OCI-LY1 (cell line): ENCODE measurements around the gene HMCES.
A peak's percentile ranks its signal among the peaks of the same experiment; 100 is the strongest.

Source experiments
- H2AFZ ChIP-seq: fragments of 200-600 bp; sonication (generic), shearing (Covaris generic); 2 replicates; pipeline ENCODE4 v1.6.0; 2014; ENCODE audit warnings: antibody characterized with exemption, mild to moderate bottlenecking, low read length
- H3F3A ChIP-seq: fragments of 200-600 bp; sonication (generic), shearing (Covaris generic); 2 replicates; pipeline ENCODE4 v1.6.0; 2014; ENCODE audit warnings: mild to moderate bottlenecking, antibody characterized with exemption, low read length, moderate library complexity; ENCODE audit not compliant: insufficient read depth
- H3K27ac ChIP-seq: fragments of 200-600 bp; sonication (generic); 2 replicates; pipeline ENCODE4 v1.5.1; 2014; ENCODE audit warnings: low read length, mixed run types, mild to moderate bottlenecking, low read depth; ENCODE audit not compliant: poor library complexity, severe bottlenecking
- H3K27me3 ChIP-seq: fragments of 200-600 bp; sonication (generic); 2 replicates; pipeline ENCODE4 v1.6.0; 2014; ENCODE audit warnings: antibody characterized with exemption, mild to moderate bottlenecking, low read length, moderate library complexity; ENCODE audit not compliant: insufficient read depth
- H3K36me3 ChIP-seq: fragments of 200-600 bp; sonication (generic); 2 replicates; pipeline ENCODE4 v1.6.1; 2014; ENCODE audit warnings: mild to moderate bottlenecking, antibody characterized with exemption, low read length, moderate library complexity, mixed read lengths; ENCODE audit not compliant: insufficient read depth
- H3K4me1 ChIP-seq: fragments of 200-600 bp; sonication (generic); 2 replicates; pipeline ENCODE4 v1.5.1; 2014; ENCODE audit warnings: mild to moderate bottlenecking, low read length, moderate library complexity; ENCODE audit not compliant: insufficient read depth, severe bottlenecking
- H3K4me2 ChIP-seq: fragments of 200-600 bp; sonication (generic), shearing (Covaris generic); 2 replicates; pipeline ENCODE4 v1.6.1; 2014; ENCODE audit warnings: low read length
- H3K4me3 ChIP-seq: fragments of 200-600 bp; sonication (generic); 2 replicates; pipeline ENCODE4 v1.5.1; 2014; ENCODE audit warnings: low read length, low read depth, mild to moderate bottlenecking, mixed read lengths; ENCODE audit not compliant: poor library complexity, severe bottlenecking
- H3K79me2 ChIP-seq: fragments of 200-600 bp; shearing (Covaris generic); 2 replicates; pipeline ENCODE4 v1.6.1; 2016; ENCODE audit warnings: mixed run types, low read length, mixed read lengths; ENCODE audit not compliant: insufficient read depth
- H3K9ac ChIP-seq: fragments of 200-600 bp; sonication (generic), shearing (Covaris generic); 2 replicates; pipeline ENCODE4 v1.6.1; 2014; ENCODE audit warnings: mild to moderate bottlenecking, low read length, mixed read lengths
- H3K9me2 ChIP-seq: fragments of 200-600 bp; sonication (generic), shearing (Covaris generic); 2 replicates; pipeline ENCODE4 v1.6.1; 2014; ENCODE audit warnings: low read depth, mild to moderate bottlenecking, low read length, mixed read lengths
- H3K9me3 ChIP-seq: fragments of 200-600 bp; shearing (Covaris generic); 2 replicates; pipeline ENCODE4 v1.6.1; 2014; ENCODE audit warnings: low read length, mixed read lengths
- H4K20me1 ChIP-seq: fragments of 200-600 bp; sonication (generic), shearing (Covaris generic); 2 replicates; pipeline ENCODE4 v1.6.0; 2016; ENCODE audit warnings: mild to moderate bottlenecking, low read length; ENCODE audit not compliant: insufficient read depth
- EZH2 ChIP-seq: fragments of 200-600 bp; sonication (generic), shearing (Covaris generic); IDR thresholded peaks from 2 replicates; pipeline ENCODE4 v1.8.0; 2017; ENCODE audit warnings: borderline replicate concordance, mixed run types, mild to moderate bottlenecking, antibody characterized with exemption, low read length, moderate library complexity, mixed read lengths
- TF ChIP-seq, protein P1 (sequence below): fragments of 200-600 bp; sonication (generic), shearing (Covaris generic); IDR thresholded peaks from 2 replicates; pipeline ENCODE4 v1.5.1; 2017; ENCODE audit warnings: mild to moderate bottlenecking, antibody characterized with exemption, low read length, moderate library complexity, mixed read lengths

The HMCES gene

GRCh38 chr3:129281726-129282125, 3.1 kb downstream of the HMCES start:
- Histone ChIP-seq H3K4me3 (peak overlapping the region; percentile 95), H4K20me1 (no peaks in the 10 kb centered on the region), H3K9ac (peak overlapping the region; percentile 92), H3K9me2 (no peaks in the 10 kb centered on the region), H3K79me2 (peaks cover 54% of the 10 kb centered on the region), H3K27ac (peak overlapping the region; percentile 96), H2AFZ (no peak overlapping the region), H3F3A (0 out of 2 replicates have a peak, but pooled peaks cover 10% of the 10 kb centered on the region), H3K4me2 (peak overlapping the region; percentile 84), H3K4me1 (peaks cover 73% of the 10 kb centered on the region), H3K9me3 (no peaks in the 10 kb centered on the region), H3K36me3 (peaks cover 66% of the 10 kb centered on the region), H3K27me3 (no peaks in the 10 kb centered on the region)
- TF ChIP-seq EZH2 = no peak
- TF ChIP-seq, protein P1, sequence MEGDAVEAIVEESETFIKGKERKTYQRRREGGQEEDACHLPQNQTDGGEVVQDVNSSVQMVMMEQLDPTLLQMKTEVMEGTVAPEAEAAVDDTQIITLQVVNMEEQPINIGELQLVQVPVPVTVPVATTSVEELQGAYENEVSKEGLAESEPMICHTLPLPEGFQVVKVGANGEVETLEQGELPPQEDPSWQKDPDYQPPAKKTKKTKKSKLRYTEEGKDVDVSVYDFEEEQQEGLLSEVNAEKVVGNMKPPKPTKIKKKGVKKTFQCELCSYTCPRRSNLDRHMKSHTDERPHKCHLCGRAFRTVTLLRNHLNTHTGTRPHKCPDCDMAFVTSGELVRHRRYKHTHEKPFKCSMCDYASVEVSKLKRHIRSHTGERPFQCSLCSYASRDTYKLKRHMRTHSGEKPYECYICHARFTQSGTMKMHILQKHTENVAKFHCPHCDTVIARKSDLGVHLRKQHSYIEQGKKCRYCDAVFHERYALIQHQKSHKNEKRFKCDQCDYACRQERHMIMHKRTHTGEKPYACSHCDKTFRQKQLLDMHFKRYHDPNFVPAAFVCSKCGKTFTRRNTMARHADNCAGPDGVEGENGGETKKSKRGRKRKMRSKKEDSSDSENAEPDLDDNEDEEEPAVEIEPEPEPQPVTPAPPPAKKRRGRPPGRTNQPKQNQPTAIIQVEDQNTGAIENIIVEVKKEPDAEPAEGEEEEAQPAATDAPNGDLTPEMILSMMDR = no peak

GRCh38 chr3:129282727-129283327, 4.2 kb downstream of the HMCES start:
- peaks cover 68% of the 10 kb centered on the region for H3K36me3 ChIP-seq
- 0 out of 2 replicates have a peak, but pooled peaks cover 10% of the 10 kb centered on the region for H3F3A ChIP-seq
- H3K27me3 ChIP-seq = no peaks in the 10 kb centered on the region
- peaks cover 62% of the 10 kb centered on the region for H3K4me1 ChIP-seq
- no peak overlapping the region for H2AFZ ChIP-seq
- peaks cover 61% of the 10 kb centered on the region for H3K79me2 ChIP-seq
- H4K20me1 ChIP-seq = no peaks in the 10 kb centered on the region
- H3K9ac ChIP-seq = peak overlapping the region; percentile 92
- TF ChIP-seq, protein P1 = peak; percentile 31; the same call in 1 of the 2 replicates
- TF ChIP-seq EZH2 = no peak
- H3K9me2 ChIP-seq = no peaks in the 10 kb centered on the region
- peak overlapping the region; percentile 95 for H3K4me3 ChIP-seq
- no peaks in the 10 kb centered on the region for H3K9me3 ChIP-seq
- H3K27ac ChIP-seq = peak overlapping the region; percentile 96
- H3K4me2 ChIP-seq = peak overlapping the region; percentile 84

DNA sequence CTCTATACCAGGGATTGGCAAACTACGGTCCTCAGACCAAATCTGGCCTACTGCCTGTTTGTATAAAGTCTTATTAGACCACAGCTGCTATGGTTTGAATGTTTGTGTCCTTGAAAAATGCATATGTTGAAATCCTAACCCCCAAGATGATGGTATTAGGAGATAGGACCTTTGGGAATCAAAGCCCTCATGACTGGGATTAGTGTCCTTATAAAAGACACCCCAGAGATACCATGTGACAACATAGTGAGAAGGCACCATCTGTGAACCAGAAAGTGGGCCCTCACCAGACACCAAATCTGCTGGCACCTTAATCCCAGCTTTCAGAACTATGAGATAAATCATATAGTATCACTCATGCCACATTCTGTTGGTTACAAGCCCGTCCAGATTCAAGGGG, 7.4 kb downstream of the HMCES start:
- no peak overlapping the region for H3K4me2 ChIP-seq
- H3K27me3 ChIP-seq = no peaks in the 10 kb centered on the region
- H3K4me1 ChIP-seq = peaks cover 37% of the 10 kb centered on the region
- peak overlapping the region; percentile 12 for H3K27ac ChIP-seq
- H3K4me3 ChIP-seq = no peak overlapping the region
- H4K20me1 ChIP-seq = no peaks in the 10 kb centered on the region
- H3F3A ChIP-seq = peaks cover 10% of the 10 kb centered on the region; the same call in 1 of the 2 replicates
- peaks cover 80% of the 10 kb centered on the region for H3K36me3 ChIP-seq
- no peaks in the 10 kb centered on the region for H3K9me2 ChIP-seq
- no peak overlapping the region for H2AFZ ChIP-seq
- no peak overlapping the region for H3K9ac ChIP-seq
- peaks cover 51% of the 10 kb centered on the region for H3K79me2 ChIP-seq
- H3K9me3 ChIP-seq = no peaks in the 10 kb centered on the region
- TF ChIP-seq, protein P1 = no peak
- TF ChIP-seq EZH2 = no peak
